Measurements from ENCODE around the gene CHAF1A.

The CHAF1A gene

GRCh38 chr19:4396949-4397783 lies 5.3 kb upstream of the CHAF1A start:
- Histone ChIP-seq H3K27me3 (ENCODE audit: insufficient read depth, low read depth, severe bottlenecking) (no peaks in the 10 kb centered on the region), H3K4me3 (ENCODE audit: low read depth, low read length) (no peak overlapping the region), H3K36me3 (peaks cover 39% of the 10 kb centered on the region), H3K27ac (no peak overlapping the region), H3K9me3 (ENCODE audit: severe bottlenecking) (no peaks in the 10 kb centered on the region)
- no peak for DNase-seq
- no peak for TF ChIP-seq CTCF (IDR thresholded peaks at IDR 0.05; ENCODE audit: low read depth, low read length)

- Histone ChIP-seq H3K4me3 (ENCODE audit: low read depth, low read length) (peak overlapping the region; percentile 90), H3K27ac (peak overlapping the region; percentile 89), H3K36me3 (peaks cover 52% of the 10 kb centered on the region), H3K9me3 (ENCODE audit: severe bottlenecking) (no peaks in the 10 kb centered on the region), H3K27me3 (ENCODE audit: insufficient read depth, low read depth, severe bottlenecking) (no peaks in the 10 kb centered on the region)
- TF ChIP-seq CTCF (IDR thresholded peaks at IDR 0.05; ENCODE audit: low read depth, low read length), result no peak
- no peak for DNase-seq
These were observed 2.7 kb upstream of the CHAF1A start for GRCh38 chr19:4399812-4400134.

- H3K27me3 ChIP-seq (ENCODE audit: insufficient read depth, low read depth, severe bottlenecking), result no peaks in the 10 kb centered on the region
- H3K4me3 ChIP-seq (ENCODE audit: low read depth, low read length), result peak within 1 kb of the TSS; percentile 90
- peaks cover 52% of the 10 kb centered on the region for H3K36me3 ChIP-seq
These were observed 2.1 kb upstream of the CHAF1A start, which contains the start of gene SH3GL1 for GRCh38 chr19:4400135-4400936. TSS of gene SH3GL1 (minus strand) at chr19:4400547. CDS start at chr19:4400368, 179 bp downstream.

GRCh38 chr19:4401769-4402170 lies 670 bp upstream of the CHAF1A start:
- Histone ChIP-seq H3K9me3 (ENCODE audit: severe bottlenecking) (no peaks in the 10 kb centered on the region), H3K36me3 (peaks cover 55% of the 10 kb centered on the region), H3K27me3 (ENCODE audit: insufficient read depth, low read depth, severe bottlenecking) (no peaks in the 10 kb centered on the region), H3K27ac (peak overlapping the region; percentile 58), H3K4me3 (ENCODE audit: low read depth, low read length) (peak overlapping the region; percentile 50)
- no peak for TF ChIP-seq CTCF (IDR thresholded peaks at IDR 0.05; ENCODE audit: low read depth, low read length)
- no peak for DNase-seq

More at GRCh38 chr19:4400135-4400936, 2.1 kb upstream of the CHAF1A start, which contains the start of gene SH3GL1:
- no peaks in the 10 kb centered on the region for H3K9me3 ChIP-seq (ENCODE audit: severe bottlenecking)
- peak within 1 kb of the TSS; percentile 89 for H3K27ac ChIP-seq
- TF ChIP-seq CTCF (IDR thresholded peaks at IDR 0.05; ENCODE audit: low read depth, low read length), result peak; percentile 93
- peak; percentile 84 for DNase-seq

- no peak for TF ChIP-seq CTCF (IDR thresholded peaks at IDR 0.05; ENCODE audit: low read depth, low read length)
- no peaks in the 10 kb centered on the region for H3K27me3 ChIP-seq (ENCODE audit: insufficient read depth, low read depth, severe bottlenecking)
- peak overlapping the region; percentile 98 for H3K4me3 ChIP-seq (ENCODE audit: low read depth, low read length)
- peaks cover 57% of the 10 kb centered on the region for H3K36me3 ChIP-seq
- peak; percentile 12 for DNase-seq
- H3K27ac ChIP-seq, result peak overlapping the region; percentile 88
- H3K9me3 ChIP-seq (ENCODE audit: severe bottlenecking), result no peaks in the 10 kb centered on the region
These were observed 743 bp downstream of the CHAF1A start for GRCh38 chr19:4403005-4403761.

Measured in WERI-Rb-1 (cell line).